ENCODE results near the gene SCN5A.

- TF ChIP-seq CTCF (IDR thresholded peaks at IDR 0.05; ENCODE audit: poor library complexity) (no peak), EZH2phosphoT487 (IDR thresholded peaks at IDR 0.05; ENCODE audit: low read depth, severe bottlenecking, unreplicated experiment) (no peak), EZH2 (IDR thresholded peaks at IDR 0.05; ENCODE audit: borderline replicate concordance) (no peak)
These were observed 107.7 kb downstream of the SCN5A start for GRCh38 chr3:38541806-38542205.

Measured in hepatocyte (in vitro differentiated cells).